ENCODE data around the gene TOR2A.
A peak's percentile ranks its signal among the peaks of the same experiment; 100 is the strongest.
"Not testable (repeated sequence)": the region's sequence is repeated elsewhere in the genome, so short reads cannot be mapped to it uniquely, and the experiment has no call there.

The TOR2A gene

GRCh38 chr9:127734747-127735529 is at the start of gene TOR2A:
Gene TOR2A (minus strand): TSS chr9:127735294. CDS start chr9:127735270, 24 bp downstream.
- peak; percentile 98 for DNase-seq (ENCODE audit: low spot score)

DNA sequence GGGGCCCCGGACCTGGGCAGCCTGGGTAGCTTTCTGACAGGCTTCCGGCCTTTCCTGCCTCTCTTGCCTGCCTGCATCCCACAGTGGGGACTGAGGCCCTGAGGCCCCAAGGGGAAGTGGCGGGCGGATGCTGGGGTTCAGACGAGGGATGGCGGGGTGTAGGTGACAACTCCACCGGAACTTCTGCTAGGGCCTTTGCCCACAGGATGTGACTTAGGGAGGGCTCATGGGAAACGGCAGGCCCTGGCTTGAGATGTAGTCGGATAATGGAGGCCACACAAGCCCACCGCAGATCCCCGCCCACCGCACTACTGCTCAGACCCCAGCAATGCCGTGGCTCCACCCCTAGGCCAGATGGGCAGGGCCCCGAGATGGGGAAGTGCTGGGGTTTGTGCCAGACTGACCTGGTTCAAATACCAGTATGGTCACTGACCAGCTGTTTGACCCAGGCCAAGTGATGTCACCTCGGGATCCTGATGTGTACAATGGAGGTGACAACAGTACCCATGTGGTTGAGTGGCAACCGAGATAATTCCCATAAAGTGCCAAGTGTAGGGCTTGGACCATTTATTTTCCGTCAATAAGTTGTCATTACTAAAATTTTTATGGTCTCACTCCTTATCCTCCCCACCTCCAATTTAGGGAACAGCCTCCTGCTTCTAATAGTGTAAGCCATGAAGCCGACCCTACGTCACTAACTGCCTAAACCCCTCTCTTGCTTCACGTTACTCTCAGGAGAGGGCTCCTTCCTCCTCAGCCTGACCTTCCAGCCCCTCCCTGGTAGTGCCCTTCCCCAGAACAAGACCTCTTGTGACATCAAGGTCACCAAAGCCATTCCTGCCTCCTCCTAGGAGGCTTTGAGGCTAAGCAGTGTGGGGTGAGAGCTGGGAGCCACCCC is 48.3 kb upstream of the TOR2A start:
- DNase-seq (ENCODE audit: low spot score): peak; percentile 80

GRCh38 chr9:127781806-127782205 is 46.7 kb upstream of the TOR2A start:
- no peak for DNase-seq (ENCODE audit: low spot score)

DNA sequence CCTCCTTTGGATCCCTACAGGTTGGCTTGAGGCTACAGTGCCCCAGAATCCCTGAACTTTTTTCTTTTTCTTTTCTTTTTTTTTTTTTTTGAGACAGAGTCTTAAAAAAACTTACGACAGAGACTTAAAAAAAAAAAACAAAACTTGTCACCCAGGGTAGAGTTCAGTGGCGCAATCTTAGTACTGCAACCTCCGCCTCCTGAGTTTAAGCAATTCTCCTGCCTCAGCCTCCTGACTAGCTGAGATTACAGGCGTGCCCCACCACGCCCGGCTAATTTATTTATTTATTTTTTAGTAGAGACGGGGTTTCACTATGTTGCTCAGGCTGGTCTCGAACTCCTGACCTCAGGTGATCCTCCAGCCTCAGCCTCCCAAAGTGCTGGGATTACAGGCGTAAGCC is 45.8 kb upstream of the TOR2A start:
- DNase-seq (ENCODE audit: low spot score): not testable (repeated sequence)

- no peak for DNase-seq (ENCODE audit: low spot score)
Measured at GRCh38 chr9:127780126-127780885, 45.2 kb upstream of the TOR2A start.

GRCh38 chr9:127779136-127779981 is 44.3 kb upstream of the TOR2A start:
- DNase-seq (ENCODE audit: low spot score): peak; percentile 61

DNA sequence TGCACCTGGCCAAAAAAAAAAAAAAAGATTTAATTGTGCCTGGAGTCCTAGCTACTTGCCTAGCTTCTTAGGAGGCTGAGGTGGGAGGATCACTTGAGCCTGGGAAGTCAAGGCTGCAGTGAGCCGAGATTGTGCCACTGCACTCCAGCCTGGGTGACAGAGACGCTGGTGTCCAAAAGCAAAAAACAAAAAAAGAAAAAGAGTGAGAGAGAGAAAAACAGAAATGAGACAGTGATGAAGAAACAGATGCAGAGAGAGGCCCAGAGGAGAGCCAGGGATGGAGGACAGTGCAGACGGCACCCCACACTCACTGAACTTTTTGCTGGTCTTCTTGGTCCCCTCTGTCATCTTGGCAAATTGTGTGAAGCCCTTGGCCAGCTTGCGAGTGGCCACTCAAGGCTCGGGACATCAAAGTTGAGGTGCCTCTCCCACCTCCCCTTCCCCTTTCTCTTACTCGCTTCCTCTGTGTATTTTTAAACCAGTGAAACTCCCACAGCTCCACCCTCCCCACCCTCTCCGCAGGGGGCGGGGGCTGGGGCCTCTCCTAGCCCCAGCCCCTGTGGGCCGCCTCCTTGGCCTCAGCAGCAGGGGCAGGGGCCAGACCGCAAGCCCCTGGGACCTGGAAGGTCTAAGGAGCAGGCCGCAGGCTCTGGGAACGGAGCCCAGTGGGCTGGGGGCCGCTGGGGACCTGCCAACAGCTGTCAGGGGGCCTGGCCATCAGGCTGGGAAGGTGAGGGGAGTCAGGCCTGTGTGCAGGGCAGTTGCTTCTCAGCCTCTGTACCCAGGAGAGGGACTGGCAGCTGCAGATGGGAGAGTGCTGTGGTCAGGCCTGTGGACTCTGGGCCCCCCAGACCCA is 43.4 kb upstream of the TOR2A start, which contains the start of gene SH2D3C:
Gene SH2D3C, minus strand, starts transcription at position 387 of the 856 bp plus-strand sequence. Its CDS starts 39 bp downstream, at position 348.
- peak; percentile 43 for DNase-seq (ENCODE audit: low spot score)

DNA sequence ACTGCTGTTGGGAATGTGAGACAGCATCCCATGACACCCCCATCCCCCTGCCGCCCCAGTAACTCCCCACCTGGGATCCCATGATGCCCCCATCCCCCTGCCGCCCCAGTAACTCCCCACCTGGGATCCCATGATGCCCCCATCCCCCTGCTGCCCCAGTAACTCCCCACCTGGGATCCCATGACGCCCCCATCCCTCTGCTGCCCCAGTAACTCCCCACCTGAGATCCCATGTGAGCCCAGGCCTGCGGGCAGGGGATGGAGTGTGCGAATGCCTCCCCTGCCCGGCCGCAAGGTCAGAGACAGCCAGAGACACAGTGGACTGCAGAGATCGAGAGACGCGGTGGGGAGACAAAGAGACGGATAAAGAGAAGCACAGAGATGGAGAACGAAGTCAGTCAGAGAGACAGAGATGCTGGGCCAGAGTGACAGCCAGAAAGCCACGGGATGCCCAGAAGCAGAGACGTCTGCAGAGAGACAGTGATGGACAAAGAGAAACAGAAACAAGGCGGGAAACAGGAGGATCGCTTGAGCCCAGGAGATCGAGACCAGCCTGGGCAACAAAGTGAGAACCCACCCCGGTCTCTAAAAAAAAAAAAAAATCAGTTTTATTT is 42.4 kb upstream of the TOR2A start:
- DNase-seq (ENCODE audit: low spot score): no peak

- no peak for DNase-seq (ENCODE audit: low spot score)
Measured at GRCh38 chr9:127776924-127777289, 41.8 kb upstream of the TOR2A start.

GRCh38 chr9:127776195-127776923 is 41.3 kb upstream of the TOR2A start:
- DNase-seq (ENCODE audit: low spot score): peak; percentile 79

GRCh38 chr9:127773981-127774380 is 38.9 kb upstream of the TOR2A start:
- no peak for DNase-seq (ENCODE audit: low spot score)

- DNase-seq (ENCODE audit: low spot score): no peak
Measured at GRCh38 chr9:127773272-127773671, 38.2 kb upstream of the TOR2A start.

DNA sequence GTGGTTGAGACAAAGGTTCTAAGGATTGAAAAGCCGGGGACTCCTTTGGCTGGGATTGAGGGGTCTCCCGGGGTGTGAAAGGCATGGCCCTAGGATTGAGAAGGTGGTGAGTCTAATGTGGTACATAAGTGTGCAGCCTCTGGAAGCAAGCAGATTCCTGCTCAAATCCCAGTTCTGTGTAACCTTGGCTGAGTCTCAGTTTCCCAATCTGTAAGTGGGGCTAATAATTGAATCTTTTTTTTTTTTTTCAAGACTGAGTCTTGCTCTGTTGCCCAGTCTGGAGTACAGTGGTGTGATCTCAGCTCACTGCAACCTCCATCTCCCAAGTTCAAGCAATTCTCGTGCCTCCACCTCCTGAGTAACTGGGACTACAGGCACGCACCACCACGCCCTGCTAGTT is 37.5 kb upstream of the TOR2A start:
- DNase-seq (ENCODE audit: low spot score): no peak

DNA sequence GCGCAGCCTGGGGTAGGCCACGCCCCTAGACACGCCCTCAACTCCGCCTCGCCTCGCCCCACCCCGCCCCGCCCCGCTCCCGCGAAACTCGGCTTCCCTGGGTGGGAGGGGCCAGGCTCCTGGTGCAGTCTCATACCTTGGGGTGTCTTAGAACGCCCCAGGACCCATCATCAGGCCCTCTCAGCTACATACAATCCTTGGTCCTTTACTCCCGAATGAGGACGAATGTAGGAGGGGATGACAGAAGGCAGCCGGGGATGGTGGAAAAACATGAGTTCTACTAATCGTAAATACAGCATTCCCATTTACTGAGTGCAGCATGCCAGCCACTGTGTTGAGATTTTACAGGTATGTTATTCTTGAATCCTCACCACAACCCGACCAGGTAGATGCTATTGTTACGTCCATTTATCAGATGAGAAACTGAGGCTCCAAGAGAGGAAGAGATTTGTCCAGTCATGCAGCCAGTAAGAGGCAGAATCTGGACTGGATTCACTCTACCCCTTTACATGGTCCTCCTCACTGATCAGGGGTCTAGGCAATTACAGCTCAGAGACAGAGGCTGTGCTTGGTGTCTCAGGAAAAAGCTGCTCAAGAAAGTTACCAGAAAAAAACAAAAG is 36.6 kb upstream of the TOR2A start:
- no peak for DNase-seq (ENCODE audit: low spot score)

- peak; percentile 97 for DNase-seq (ENCODE audit: low spot score)
Measured at GRCh38 chr9:127770905-127771569, 35.9 kb upstream of the TOR2A start.

- DNase-seq (ENCODE audit: low spot score): no peak
Measured at GRCh38 chr9:127770583-127770904, 35.5 kb upstream of the TOR2A start.

GRCh38 chr9:127769929-127770582 is 35.0 kb upstream of the TOR2A start:
- no peak for DNase-seq (ENCODE audit: low spot score)

DNA sequence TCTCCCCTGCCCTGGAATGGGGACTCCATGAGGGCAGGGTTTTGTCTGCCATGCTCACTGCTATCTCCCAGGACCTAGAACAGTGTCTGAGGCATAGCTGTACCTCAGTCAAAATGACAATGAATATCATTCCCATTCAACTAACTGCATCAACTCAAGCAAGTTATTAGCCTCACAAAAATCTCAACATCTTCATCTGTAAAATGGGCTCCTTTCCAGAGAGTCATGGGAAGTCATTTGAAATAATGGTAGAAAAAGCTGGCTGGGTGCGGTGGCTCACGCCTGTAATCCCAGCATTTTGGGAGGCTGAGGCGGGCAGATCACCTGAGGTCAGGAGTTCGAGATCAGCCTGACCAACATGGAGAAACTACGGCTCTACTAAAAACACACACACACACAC is 34.0 kb upstream of the TOR2A start:
- no peak for DNase-seq (ENCODE audit: low spot score)
